GM18867 (cell line): ENCODE data around the gene GGTLC3.
"Not testable (repeated sequence)": the region's sequence is repeated elsewhere in the genome, so short reads cannot be mapped to it uniquely, and the experiment has no call there.

ENCODE experiments used
- ATAC-seq: cut with Tn5 transposase; IDR thresholded peaks from one replicate; pipeline ENCODE4 v1.9.1; 2021; ENCODE audit warnings: mild to moderate bottlenecking, moderate library complexity; ENCODE audit not compliant: unreplicated experiment

The GGTLC3 gene

DNA sequence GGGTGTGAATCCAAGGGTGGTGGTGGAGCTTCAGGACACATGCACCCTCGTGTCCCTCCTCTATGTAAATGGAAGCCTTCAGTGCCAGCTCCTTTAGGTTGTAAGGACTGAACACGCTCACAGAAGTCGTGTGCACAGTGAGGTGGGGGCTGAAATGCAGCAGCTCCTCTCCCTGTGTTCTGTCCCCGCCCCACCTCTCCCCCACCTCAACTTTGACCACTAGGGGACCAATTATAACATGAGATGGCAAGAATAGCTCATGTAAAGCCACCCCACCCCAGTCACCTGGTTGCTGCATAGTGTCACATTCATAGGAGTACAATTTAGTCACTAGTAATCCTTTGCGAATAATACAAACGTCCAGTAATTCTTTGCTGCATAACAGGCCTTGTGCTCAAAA lies 4.8 kb upstream of the GGTLC3 start:
- ATAC-seq: not testable (repeated sequence)

DNA sequence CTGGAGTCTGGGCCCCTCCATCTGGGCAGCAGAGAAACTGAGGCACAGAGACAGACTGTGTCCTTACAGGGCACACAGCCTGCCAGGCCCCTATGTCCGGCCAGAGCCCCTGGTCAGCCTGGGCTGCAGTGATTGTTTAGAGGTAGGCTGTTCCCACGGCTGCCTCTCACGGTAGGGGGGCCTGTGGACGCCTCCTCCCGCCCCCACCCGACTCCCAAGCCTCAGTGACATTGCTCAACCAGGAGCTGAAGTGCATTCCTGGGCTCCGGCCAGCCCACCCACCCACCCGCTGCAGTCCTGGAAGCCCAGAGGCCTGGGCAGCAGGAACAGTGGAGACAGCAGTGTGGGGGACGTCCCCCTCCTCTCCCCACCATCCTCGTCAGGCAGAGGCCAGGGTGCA lies 4.5 kb downstream of the GGTLC3 start:
- not testable (repeated sequence) for ATAC-seq

DNA sequence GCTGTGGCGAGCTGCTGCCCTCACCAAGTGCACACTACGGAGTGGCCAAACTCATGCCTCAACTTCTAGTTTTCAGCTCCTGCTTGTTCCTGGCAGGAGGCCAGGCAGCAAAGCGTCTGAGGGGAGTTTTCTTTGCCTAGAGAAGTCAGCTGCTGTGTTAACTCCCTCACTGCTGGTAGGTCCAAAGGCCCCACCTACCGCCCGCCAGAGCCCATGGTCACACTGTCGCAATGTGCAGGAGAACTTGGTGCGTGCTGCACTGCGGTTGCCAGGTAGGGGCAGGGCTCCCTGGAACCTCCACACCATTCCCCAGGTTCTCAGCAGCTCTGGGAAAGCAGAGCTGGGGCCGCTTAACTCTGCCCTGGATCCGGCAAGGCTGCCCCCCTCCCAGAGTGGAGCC lies 5.6 kb downstream of the GGTLC3 start:
- ATAC-seq: not testable (repeated sequence)

DNA sequence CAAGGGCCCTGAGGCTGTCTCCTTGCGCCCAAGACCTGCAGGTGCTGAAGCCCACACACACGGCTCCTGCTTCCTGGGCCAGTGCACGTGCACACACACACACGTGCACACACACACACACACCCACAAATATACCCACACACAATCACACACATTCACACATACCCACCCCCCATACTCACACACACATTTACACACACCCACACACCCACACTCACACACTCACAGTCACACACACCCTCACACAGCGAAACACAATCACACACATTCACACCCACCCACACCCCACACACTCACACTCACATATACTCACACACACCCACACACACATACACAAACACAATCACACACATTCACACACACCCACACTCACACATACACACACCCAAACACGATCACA lies 6.6 kb downstream of the GGTLC3 start:
- not testable (repeated sequence) for ATAC-seq

DNA sequence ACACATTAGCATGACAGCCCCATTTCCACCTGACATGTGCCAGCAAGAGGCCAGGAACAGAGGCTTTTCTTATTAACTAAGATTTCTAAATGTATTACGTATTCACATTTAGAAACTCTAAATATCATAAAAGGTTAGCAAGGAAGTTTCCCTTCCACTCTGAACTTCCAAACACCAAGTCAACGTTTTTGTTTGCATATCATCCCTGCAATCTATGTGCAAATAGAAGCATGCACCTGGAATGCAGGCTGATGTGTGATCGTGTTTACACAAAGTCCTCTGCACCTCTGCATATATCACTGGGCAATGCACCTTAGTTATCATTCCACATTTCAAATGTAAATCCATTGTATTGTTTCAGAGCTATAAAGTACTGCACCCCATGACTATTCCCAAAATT lies 21.7 kb downstream of the GGTLC3 start:
- ATAC-seq: not testable (repeated sequence)
